CD4-positive, alpha-beta T cell treated with Interleukin-4 for 1 hour (primary cell): Measurements from ENCODE around the gene ABCA10.
"Not testable (repeated sequence)": the region's sequence is repeated elsewhere in the genome, so short reads cannot be mapped to it uniquely, and the experiment has no call there.

Source experiments
- DNase-seq, 2 donors: peaks; one replicate each; pipeline ENCODE4 v3.0.0-alpha.2; 2020 to 2022

The ABCA10 gene

DNA sequence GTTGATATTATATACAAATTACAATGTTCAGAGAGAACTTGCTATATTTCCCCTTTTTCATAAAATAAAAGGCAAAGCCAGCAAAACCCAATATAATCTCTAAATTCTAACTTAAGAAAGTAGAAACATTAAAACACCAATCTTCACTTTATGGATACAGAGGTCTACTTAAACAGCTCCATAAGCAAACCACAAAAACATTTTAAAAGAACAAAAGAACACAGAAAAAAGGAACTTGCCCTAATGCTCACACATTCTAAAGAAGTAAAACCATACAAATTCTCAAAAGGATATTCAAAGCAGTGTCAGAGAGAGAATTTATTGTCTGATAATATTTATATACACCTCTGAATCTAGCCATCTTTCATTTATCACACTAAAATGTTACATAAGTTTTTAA is 606 bp downstream of the ABCA10 start:
- no peak for DNase-seq

- DNase-seq, result no peak
These were observed 1.1 kb downstream of the ABCA10 start for GRCh38 chr17:69227541-69227940.

- DNase-seq, result no peak
These were observed 4.8 kb downstream of the ABCA10 start for GRCh38 chr17:69223809-69224208.

DNA sequence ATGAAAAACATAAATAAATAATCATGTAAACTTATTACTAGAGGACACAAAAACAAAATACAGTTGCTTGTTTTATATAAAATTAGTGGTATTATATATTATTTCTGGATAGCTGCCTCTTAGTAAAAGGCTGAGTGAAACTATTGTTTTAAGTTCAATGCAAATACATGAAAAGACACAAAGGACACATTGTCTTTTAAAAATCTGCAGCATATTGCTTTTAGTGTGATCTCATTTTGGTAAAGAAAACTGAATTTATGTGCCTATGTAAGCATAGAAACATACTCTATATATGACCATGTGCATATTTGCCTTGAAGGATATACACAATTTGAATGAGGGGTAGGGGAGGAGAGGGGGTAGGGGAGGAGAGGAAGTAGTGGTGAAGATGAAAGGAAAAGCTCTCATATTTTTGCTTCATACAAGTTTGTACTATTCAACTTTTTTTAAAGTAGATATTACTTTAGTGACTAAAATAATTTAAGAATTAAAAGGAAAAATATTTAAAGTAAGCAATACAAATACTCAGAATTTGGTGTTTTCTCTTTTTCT is 5.8 kb downstream of the ABCA10 start:
- DNase-seq, result no peak

- no peak for DNase-seq
These were observed 8.5 kb downstream of the ABCA10 start for GRCh38 chr17:69220098-69220497.

DNA sequence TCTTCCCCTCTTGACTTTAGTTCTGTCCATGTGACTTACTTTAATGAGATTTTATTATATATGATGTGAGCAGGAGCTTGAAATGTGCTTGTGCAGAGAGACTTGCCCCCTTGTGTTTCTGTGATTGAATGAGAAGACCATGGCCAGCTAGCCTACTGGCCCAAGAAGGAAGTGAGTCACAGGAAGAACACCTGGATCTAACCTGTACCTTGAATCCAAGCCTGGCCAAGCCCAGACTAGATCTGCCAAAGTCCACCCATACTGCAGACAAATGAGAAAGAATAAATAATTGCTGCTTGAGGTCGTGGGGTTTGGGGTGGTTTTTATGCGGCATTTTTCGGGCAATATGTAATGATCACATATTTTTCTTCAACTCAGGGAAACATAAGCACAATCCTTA is 9.6 kb downstream of the ABCA10 start:
- no peak for DNase-seq

GRCh38 chr17:69213059-69213813 is 15.4 kb downstream of the ABCA10 start:
- no peak for DNase-seq

DNA sequence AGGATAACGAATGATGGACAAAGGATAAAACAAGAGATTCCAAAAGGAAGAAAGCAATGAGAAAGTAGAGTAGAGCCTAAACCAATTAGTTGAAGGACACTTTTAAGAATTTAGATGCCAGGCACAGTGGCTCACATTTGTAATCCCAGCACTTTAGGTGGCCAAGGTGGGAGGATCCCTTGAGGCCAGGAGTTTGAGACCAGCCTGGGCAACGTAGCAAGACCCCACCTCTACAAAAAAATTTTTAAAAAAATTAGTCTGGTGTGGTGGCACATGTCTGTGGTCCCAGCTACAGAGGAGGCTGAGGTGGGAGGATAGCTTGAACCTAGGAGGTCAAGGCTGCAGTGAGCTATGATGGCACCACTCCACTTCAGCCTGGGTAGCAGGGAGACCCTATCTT is 20.0 kb downstream of the ABCA10 start:
- DNase-seq, result no peak

DNA sequence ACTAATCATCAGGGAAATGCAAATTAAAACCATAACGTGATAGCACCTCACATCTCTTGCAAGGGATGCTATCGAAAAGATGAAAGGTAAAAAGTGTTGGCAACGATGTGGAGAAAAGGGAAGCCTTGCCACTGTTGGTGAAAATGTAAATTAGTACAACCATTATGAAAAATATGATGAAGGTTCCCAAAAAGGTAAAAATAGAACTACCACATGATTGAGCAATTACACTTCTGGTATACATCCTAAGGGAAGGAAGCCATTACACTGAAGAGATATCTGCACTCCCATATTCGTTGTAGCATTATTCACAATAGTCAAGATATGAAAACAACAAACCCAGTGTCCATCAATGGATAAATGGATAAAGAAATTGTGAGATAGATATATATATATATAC is 21.5 kb downstream of the ABCA10 start:
- no peak for DNase-seq

DNA sequence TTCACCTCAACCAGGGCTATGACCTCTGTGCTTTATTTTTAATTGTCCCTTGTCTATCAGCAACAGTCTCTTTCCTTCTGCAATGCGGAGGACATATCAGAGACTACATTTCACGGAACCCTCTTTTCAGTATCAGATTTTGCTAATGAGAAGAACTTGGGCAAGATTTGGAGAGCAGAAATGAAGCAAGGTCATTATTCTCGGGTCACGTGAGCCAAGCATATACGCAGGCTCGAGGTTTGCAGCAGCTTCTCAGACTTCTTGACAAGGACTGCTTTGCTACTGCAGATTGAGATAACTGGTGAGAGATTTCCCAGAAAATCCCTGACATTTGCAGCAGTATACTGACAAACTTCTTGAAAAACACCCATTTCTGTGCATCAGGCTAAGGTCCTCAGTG is 30.4 kb downstream of the ABCA10 start:
- DNase-seq, result no peak

DNA sequence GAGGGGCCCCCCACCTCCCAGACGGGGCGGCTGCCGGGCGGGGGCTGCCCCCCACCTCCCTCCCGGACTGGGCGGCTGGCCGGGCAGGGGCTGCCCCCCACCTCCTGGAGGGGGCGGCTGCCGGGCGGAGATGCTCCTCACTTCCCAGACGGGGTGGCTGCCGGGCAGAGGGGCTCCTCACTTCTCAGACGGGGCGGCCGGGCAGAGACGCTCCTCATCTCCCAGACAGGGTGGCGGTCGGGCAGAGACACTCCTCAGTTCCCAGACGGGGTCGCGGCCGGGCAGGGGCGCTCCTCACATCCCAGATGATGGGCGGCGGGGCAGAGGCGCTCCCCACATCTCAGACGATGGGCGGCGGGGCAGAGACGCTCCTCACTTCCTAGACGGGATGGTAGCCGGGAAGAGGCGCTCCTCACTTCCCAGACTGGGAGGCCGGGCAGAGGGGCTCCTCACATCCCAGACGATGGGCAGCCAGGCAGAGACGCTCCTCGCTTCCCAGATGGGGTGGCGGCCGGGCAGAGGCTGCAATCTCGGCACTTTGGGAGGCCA is 32.4 kb downstream of the ABCA10 start:
- DNase-seq, result not testable (repeated sequence)

- DNase-seq, result no peak
These were observed 35.9 kb downstream of the ABCA10 start for GRCh38 chr17:69192754-69193153.

DNA sequence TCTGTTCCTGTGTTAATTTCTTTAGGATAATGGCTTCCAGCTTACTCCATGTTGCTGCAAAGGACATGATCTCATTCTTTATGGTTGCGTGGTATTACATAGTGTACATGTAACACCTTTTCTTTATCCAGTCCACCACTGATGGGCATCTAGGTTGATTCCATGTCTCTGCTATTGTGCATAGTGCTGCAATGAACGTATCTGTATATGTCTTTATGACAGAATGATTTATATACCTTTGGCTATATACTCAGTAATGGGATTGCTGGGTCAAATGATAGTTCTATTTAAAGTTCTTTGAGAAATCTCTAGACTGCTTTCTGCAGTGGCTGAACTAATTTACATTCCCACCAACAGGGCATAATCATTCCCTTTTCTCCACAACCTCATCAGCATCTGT is 39.8 kb downstream of the ABCA10 start:
- no peak for DNase-seq

DNA sequence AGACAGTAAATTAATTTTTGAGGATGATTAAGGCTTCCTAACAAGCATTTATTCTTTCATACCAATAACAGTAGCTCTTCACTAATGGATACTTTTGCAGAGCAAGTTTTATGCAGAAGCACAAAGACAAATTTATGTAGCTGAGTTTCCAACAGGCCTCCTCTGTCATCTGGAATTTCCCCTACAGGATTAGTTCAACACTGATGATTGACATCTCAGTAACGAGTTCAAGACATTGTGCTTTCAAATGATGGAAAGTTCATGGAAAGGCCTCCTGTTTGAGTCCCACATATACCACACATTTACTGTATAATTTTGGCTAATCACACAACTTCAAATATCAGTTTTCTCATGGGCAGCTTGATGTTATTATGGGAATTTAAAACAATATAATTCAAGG is 40.6 kb downstream of the ABCA10 start:
- DNase-seq, result no peak

DNA sequence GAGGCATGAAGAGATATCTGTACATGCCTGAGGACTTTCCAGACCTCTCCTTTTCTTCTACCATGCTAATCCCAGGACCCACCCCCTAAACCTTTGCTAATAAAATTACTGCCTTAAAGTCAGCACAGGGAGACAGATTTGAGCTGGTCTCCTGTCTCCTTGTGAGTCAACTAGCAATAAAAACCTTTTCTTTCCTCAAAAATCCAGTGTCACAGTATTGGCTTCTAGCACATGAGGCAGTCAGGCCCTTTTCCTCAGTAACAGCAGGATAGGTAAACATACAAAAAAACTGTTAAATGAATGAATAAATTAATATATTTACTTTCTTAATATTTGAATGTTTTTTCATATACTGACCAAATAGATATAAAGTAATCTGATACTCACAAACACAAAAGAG is 41.3 kb downstream of the ABCA10 start:
- DNase-seq, result no peak

- DNase-seq, result no peak
These were observed 49.2 kb downstream of the ABCA10 start for GRCh38 chr17:69179227-69179952.

DNA sequence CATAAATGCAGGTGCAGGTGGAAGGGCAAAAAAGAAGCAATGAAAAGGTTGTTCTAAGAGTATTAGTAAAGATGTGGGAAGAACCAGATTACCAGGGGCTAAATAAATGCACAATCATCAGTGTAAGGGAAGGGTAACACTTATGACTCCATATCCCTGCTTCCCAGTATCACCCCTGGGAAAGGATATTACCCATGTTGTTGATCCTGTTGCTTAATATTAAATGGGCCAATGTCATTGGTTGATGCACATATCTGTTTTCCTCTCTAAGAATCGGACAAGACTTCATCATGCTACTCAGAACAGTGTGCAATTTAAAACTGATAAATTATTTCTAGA is 52.2 kb downstream of the ABCA10 start:
- no peak for DNase-seq

DNA sequence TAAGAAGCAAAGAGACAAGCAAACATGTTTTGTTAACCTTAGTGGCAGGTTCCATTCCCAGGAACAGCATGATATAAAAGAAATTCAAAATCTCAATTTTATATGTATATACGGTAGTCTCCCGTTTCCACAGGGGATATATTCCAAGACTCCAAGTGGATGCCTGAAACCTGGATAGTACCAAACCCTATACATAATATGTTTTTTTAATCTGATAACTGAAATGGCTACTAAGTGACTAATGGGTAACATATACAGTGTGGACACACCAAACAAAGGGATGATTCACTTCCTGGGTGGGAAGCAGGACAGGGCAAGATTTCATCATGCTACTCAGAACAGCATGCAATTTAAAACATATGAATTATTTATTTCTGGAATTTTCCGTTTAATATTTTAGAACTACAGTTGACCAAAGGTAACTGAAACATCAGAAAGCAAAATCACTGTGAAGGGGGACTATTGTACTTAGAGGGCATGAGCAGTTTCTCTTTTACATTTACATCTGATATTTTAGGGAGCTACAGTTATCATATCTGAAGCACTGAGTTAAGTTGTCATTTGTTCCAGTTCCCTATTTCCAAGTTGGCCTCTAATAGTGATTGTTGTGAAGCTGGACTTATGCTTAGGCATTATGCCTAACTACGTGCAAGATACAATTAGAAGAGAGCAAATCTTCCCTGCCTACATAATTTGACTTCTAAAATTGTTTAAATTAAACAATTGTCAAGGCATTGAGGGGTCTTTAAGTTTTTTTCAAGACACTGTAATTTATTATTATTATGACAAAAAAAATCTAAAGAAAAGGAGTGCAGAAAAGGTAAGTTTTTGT is 52.8 kb downstream of the ABCA10 start:
- DNase-seq, result peak in 1 of 2 donors; percentile 36

- no peak for DNase-seq
These were observed 53.4 kb downstream of the ABCA10 start for GRCh38 chr17:69175262-69175624.

DNA sequence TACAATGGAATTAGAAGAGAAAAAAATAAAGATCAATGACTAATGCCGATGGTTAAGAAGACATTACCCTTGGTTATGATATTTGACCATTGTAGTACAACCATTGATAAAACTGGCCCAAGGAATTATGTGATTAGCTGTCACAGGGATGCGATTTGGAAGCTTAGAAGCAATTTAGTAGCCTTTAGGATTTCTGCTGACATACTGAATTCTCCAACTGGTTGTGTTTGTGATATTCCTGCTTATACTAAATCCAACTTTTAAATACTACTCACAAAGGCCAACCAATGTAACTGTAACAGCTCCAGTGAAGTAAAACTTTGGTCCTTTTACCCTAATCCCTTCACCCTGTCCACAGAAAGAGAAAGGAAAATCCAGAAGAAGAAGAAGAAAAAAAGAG is 55.5 kb downstream of the ABCA10 start:
- no peak for DNase-seq

DNA sequence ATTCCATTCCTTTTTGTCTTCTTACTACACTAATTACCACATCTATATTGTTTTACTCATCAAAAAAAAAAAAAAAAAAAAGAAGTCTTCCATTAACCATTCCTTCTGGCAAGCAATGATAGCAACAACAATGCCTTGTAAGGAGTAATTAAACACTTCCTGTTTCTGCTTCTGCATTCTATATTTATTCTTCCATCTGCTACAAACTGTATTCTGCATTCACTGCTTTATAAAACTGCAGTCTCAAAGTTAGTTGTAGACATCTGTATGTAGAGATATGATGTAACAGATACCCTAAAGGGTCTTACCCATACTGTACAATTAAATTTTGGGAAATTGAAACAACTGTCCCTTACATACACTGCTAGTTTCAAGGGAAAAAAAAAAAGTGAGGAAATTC is 58.2 kb downstream of the ABCA10 start:
- DNase-seq, result no peak

DNA sequence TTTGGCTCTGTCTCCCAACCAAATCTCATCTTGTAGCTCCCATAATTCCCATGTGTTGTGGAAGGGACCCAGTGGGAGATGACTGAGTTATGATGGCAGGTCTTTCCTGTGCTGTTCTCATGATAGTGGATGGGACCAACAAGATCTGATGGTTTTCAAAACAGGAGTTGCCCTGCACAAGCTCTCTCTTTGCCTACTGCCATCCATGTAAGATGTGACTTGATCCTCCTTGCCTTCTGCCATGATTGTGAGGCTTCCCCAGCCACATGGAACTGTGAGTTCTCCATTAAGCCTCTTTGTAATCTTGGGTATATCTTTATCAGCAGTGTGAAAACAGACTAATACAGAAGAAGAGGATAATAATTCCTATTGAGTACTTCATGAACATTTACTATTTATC is 60.0 kb downstream of the ABCA10 start:
- not testable (repeated sequence) for DNase-seq

- no peak for DNase-seq
These were observed 61.7 kb downstream of the ABCA10 start for GRCh38 chr17:69166957-69167356.
